GM21390 (cell line): Measurements from ENCODE around the gene CDC20B.
"Not testable (repeated sequence)": the region's sequence is repeated elsewhere in the genome, so short reads cannot be mapped to it uniquely, and the experiment has no call there.

ENCODE experiments used
- ATAC-seq: cut with Tn5 transposase; IDR thresholded peaks from one replicate; pipeline ENCODE4 v1.9.1; 2021; ENCODE audit not compliant: unreplicated experiment

CDC20B gene

GRCh38 chr5:55104946-55105701, 67.9 kb downstream of the CDC20B start:
- ATAC-seq = no peak

DNA sequence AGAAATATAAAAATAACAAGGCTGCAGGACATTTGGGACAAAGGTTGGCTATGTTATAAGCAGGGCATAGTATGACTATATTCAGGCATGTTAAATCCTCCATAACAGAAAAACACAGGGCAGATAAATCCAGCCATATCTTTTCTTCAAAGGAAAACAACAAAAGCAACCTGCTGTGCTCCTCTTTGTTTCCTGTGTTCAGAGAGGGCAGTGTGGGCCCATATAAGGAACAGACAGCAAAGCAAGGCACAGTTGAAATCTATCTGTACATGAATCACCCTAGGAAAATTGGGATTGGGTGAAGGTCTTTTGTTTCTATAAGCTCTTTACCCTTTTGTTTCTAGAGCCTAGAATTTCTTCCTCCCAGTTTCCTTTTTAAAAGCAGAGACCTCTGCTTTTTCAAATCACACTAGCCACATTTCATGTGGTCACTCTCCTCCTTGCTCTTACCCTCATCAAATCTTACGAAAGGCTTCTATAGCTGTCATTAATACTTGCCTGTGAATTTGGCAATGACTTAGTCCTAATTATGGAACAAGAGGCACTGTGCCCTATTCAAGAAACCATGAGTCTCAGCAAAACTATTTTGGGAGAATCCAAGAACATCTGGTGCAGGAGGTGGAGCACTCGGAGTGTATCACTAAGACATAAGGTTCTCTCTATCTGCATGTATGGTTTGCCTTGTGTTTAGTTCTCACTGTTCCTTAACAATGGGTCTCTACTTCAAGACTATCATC, 68.8 kb downstream of the CDC20B start:
- no peak for ATAC-seq

DNA sequence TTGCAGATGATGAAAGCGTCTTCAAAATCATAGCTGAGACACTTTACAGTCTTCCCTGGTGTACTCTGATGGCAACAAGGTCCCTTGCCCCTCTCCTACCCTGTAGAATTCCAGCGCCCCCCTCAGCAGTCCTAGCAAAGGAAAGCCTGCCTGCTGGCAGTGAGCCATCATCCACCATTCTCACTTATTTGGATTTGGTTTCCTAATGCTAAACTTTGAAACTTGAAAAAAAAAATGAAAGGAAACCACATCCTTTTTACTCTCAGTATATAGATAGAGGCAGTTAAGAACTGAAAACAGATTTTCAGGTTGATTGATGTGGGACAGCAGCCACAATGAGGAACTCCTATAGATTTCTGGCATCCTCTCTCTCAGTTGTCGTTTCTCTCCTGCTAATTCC, 70.6 kb downstream of the CDC20B start, which contains the start of gene GZMA:
Gene GZMA, plus strand, starts transcription at position 299 of the 400 bp plus-strand sequence. Its CDS starts 37 bp downstream, at position 336.
- ATAC-seq = no peak

- no peak for ATAC-seq
Measured at GRCh38 chr5:55101556-55102276, 71.3 kb downstream of the CDC20B start.

DNA sequence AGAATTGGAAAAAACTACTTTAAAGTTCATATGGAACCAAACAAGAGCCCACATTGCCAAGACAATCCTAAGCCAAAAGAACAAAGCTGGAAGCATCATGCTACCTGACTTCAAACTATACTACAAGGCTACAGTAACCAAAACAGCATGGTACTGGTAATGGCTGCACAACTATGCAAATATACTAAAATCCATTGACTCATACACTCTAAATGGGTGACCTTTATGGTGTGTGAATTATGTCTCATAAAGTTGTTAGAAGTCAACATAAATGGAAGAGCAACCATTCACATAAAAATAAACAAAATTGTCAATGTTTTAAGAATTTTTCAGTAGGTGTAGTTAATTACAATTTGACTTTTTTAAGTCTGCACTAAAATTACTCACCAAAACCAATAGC, 71.8 kb downstream of the CDC20B start:
- not testable (repeated sequence) for ATAC-seq

GRCh38 chr5:55096861-55097260, 76.1 kb downstream of the CDC20B start:
- no peak for ATAC-seq

GRCh38 chr5:55096182-55096581, 76.8 kb downstream of the CDC20B start:
- ATAC-seq = no peak

GRCh38 chr5:55091011-55091410, 82.0 kb downstream of the CDC20B start:
- not testable (repeated sequence) for ATAC-seq

- ATAC-seq = not testable (repeated sequence)
Measured at GRCh38 chr5:55089301-55089700, 83.7 kb downstream of the CDC20B start.

GRCh38 chr5:55081541-55081940, 91.4 kb downstream of the CDC20B start:
- ATAC-seq = no peak

DNA sequence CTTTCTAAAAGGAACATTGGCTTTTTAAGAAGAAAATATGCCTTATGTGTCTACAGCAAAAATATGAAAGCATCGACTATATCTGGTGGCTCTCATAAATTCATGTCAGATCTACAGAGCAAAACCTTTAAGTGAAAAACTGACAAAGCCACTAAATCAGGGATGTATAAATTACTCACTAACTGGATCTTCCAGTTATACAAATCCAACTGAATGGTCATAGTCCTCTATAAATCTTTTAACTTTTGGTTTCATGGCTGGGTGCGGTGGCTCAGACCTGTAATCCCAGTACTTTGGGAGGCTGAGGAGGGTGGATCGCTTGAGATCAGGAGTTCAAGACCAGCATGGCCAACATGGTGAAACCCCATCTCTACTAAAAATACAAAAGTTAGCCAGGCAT, 99.8 kb downstream of the CDC20B start:
- no peak for ATAC-seq

DNA sequence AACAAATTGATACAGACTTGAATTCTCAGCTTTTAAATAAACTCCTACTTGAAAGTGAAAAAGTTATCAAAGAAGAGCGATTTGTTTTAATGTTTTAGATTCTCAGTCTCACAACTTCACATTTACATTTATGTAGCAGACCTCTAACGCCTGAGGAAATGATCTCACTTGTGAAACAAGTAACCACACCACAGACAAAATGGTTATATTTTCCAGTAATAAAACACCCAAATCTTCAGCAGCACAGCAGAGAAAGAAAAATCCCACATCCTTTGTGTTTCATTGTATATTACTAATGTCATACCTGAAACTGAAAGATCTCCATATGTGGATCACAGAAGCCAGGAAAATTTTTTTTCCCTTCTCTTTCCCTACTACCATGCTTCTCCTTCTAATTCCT, 100.3 kb downstream of the CDC20B start:
- no peak for ATAC-seq

- no peak for ATAC-seq
Measured at GRCh38 chr5:55071413-55071812, 101.6 kb downstream of the CDC20B start.

- ATAC-seq = no peak
Measured at GRCh38 chr5:55070968-55071367, 102.0 kb downstream of the CDC20B start.

DNA sequence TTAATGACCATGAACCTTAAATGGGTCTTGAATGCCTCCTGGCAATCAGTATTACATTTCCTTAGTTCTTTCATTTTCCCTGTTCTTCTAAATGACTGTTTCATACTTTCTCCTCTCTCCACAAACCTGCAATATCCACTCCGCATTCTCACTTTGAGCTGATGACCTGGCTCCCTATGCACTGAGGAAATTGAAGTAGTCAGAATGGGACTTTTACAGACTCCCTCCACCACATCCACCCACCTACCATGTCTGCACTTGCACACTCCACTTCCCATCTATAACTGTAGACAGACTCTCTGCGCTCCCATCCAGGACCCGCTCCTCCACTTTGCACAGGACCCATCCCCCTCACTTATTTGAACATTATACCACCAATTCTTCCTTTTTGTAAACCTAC, 106.7 kb downstream of the CDC20B start:
- ATAC-seq = no peak

DNA sequence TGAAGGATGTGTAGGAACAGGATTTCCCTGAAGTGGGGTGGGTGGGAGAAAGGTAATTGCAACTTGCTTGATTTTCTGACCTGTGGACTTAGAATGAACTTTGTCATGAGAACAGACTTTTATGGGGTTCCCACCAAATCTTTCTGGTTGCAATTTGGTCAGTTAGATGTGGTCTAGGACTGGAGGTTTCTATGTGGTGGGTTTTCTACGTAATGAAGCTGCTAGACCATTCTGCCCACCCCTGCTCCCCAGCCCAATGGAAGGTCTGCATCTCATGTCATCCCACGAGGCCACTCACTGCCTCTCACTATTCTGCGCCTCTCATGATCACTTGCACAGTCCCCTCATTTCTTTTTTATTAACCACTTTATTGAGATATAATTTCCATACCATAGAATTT, 108.5 kb downstream of the CDC20B start:
- ATAC-seq = no peak

DNA sequence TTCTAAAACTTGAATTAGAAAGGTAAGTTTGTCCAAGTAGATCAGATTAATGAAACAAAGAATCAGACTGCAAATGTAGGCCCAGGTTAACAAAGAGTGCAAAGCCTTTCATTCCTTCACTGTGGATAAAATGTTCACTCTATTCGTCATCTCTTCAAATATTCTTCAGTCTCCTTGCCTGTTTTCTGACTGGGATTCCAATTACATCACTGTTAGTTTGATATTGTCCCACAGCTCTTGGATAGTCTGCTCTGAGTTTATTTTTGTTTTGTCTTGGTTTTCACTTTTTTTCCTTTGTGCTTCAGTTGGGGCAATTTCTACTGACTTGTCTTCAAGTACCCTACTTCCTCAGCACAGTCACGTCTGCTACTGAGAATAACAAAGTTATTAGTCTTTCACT, 109.1 kb downstream of the CDC20B start:
- ATAC-seq = no peak

- no peak for ATAC-seq
Measured at GRCh38 chr5:55063220-55063863, 109.6 kb downstream of the CDC20B start.
